Mesendoderm (in vitro differentiated cells): ENCODE measurements around the gene AMIGO2.

Source experiments
- DNase-seq: peaks from one replicate; pipeline ENCODE4 v3.0.0; 2013
- H2AK5ac ChIP-seq: 2 replicates; pipeline ENCODE4 v1.6.1; 2013; ENCODE audit warnings: low read length, inconsistent platforms
- H2BK120ac ChIP-seq: 2 replicates; pipeline ENCODE4 v1.6.1; 2013; ENCODE audit warnings: low read depth, mild to moderate bottlenecking, low read length, moderate library complexity, mixed read lengths
- H2BK15ac ChIP-seq: replicated peaks from 2 replicates; pipeline ENCODE4 v1.6.1; 2013; ENCODE audit warnings: low read depth, mild to moderate bottlenecking, moderate library complexity
- H2BK5ac ChIP-seq: 2 replicates; pipeline ENCODE4 v1.6.1; 2013; ENCODE audit warnings: low read length, inconsistent platforms
- H3K18ac ChIP-seq: 2 replicates; pipeline ENCODE4 v1.6.1; 2013; ENCODE audit warnings: mild to moderate bottlenecking, low read length, mixed read lengths
- H3K23ac ChIP-seq: one replicate; pipeline ENCODE4 v1.6.1; 2013; ENCODE audit warnings: low read length
- H3K27ac ChIP-seq: 2 replicates; pipeline ENCODE4 v1.5.1; 2013; ENCODE audit warnings: low read depth, mild to moderate bottlenecking, inconsistent platforms, low read length, moderate library complexity
- H3K27me3 ChIP-seq: 2 replicates; pipeline ENCODE4 v1.6.1; 2013; ENCODE audit warnings: low read length, control low read depth, mild to moderate bottlenecking, inconsistent platforms; ENCODE audit not compliant: insufficient read depth, poor library complexity
- H3K36me3 ChIP-seq: 2 replicates; pipeline ENCODE4 v1.6.1; 2013; ENCODE audit warnings: low read length, inconsistent platforms; ENCODE audit not compliant: control insufficient read depth, insufficient read depth
- H3K4ac ChIP-seq: one replicate; pipeline ENCODE4 v1.6.1; 2013; ENCODE audit warnings: low read depth, mild to moderate bottlenecking, low read length, moderate library complexity
- H3K4me1 ChIP-seq: 2 replicates; pipeline ENCODE4 v1.6.1; 2013; ENCODE audit warnings: low read depth, low read length, inconsistent platforms; ENCODE audit not compliant: control insufficient read depth
- H3K4me2 ChIP-seq: 2 replicates; pipeline ENCODE4 v1.6.1; 2013; ENCODE audit warnings: low read length
- H3K4me3 ChIP-seq: 2 replicates; pipeline ENCODE4 v1.5.1; 2013; ENCODE audit warnings: mild to moderate bottlenecking, low read length
- H3K56ac ChIP-seq: one replicate; pipeline ENCODE4 v1.6.1; 2013; ENCODE audit warnings: low read length
- H3K79me1 ChIP-seq: 2 replicates; pipeline ENCODE4 v1.6.1; 2013; ENCODE audit warnings: low read length, inconsistent platforms
- H3K79me2 ChIP-seq: 2 replicates; pipeline ENCODE4 v1.6.1; 2013; ENCODE audit warnings: mild to moderate bottlenecking, low read length; ENCODE audit not compliant: control insufficient read depth, insufficient read depth
- H3K9ac ChIP-seq: 2 replicates; pipeline ENCODE4 v1.6.1; 2013; ENCODE audit warnings: low read length, inconsistent platforms
- H4K5ac ChIP-seq: one replicate; pipeline ENCODE4 v1.6.1; 2013; ENCODE audit warnings: low read length
- H4K8ac ChIP-seq: one replicate; pipeline ENCODE4 v1.6.1; 2013; ENCODE audit warnings: low read depth, mild to moderate bottlenecking, control low read depth, low read length, moderate library complexity
- WGBS: extraction: QIAGEN DNeasy Blood & Tissue Kit; methylation state at CpG from one replicate; pipeline ENCODE4 v1.1.7; 2013; ENCODE audit warnings: low lambda C conversion rate, missing lambda C conversion rate; ENCODE audit not compliant: insufficient coverage; ENCODE audit errors: extremely low coverage; 5-methylcytosine and 5-hydroxymethylcytosine counted together

The AMIGO2 gene

DNA sequence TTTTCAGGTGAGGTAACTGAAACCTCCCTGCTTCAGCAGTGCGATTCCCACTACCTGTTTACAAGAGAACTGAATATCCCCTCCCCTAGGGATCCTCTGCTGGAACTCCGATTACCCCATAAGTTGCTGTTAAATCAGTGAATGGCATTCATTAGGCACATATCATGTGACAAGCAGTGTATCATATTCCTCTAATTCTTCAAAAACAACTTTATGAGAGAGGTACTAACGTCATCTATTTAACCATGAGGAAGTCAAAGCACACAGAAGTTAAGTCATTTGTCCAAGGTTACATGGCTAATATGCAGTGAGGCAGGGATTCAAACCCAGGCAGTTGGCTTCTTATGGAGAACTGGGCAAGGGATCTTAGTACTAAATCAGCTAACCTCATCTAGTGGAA, 44.3 kb downstream of the AMIGO2 start:
- Histone ChIP-seq H2BK120ac (no peak overlapping the region), H2AK5ac (no peak overlapping the region), H3K27me3 (no peaks in the 10 kb centered on the region), H3K9ac (no peak overlapping the region), H4K8ac (no peak overlapping the region), H3K4me3 (no peak overlapping the region), H3K79me2 (no peaks in the 10 kb centered on the region), H4K5ac (no peak overlapping the region), H3K4me1 (no peaks in the 10 kb centered on the region), H3K4me2 (no peak overlapping the region), H3K18ac (no peak overlapping the region), H3K56ac (no peak overlapping the region), H3K4ac (no peak overlapping the region), H3K27ac (no peak overlapping the region), H2BK5ac (no peak overlapping the region), H2BK15ac (no peak overlapping the region), H3K36me3 (no peaks in the 10 kb centered on the region), H3K23ac (no peak overlapping the region), H3K79me1 (no peaks in the 10 kb centered on the region)
- DNase-seq: no peak
- no CpG with 5 or more reads among the region's 3 CpGs for WGBS

DNA sequence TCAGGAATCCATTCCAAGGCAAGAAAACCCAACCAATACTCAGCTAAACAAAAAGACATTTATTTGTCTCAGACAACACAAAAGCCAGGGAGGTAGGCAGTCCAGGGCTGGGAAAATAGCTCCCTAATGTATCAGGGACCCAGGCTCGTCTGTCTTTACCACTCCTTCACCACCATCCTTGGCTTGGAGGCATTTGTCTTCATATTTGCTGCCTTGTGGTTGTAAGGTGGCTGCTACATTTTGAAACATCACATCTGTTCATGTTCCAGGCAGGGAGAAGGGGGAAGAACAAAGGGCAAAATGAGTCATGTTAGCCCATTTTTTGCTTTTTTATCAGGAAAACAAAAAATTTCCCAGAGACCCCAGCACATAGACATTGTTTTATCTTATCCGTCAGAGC, 45.1 kb downstream of the AMIGO2 start:
- Histone ChIP-seq H2AK5ac (no peak overlapping the region), H3K9ac (no peak overlapping the region), H3K4ac (no peak overlapping the region), H3K79me1 (no peaks in the 10 kb centered on the region), H3K23ac (no peak overlapping the region), H3K4me2 (no peak overlapping the region), H2BK5ac (no peak overlapping the region), H3K27me3 (no peaks in the 10 kb centered on the region), H3K18ac (no peak overlapping the region), H3K4me1 (no peaks in the 10 kb centered on the region), H2BK15ac (no peak overlapping the region), H3K27ac (no peak overlapping the region), H3K4me3 (no peak overlapping the region), H4K5ac (no peak overlapping the region), H3K79me2 (no peaks in the 10 kb centered on the region), H2BK120ac (no peak overlapping the region), H3K56ac (no peak overlapping the region), H3K36me3 (no peaks in the 10 kb centered on the region), H4K8ac (no peak overlapping the region)
- WGBS: no CpG with 5 or more reads among the region's 2 CpGs
- no peak for DNase-seq

DNA sequence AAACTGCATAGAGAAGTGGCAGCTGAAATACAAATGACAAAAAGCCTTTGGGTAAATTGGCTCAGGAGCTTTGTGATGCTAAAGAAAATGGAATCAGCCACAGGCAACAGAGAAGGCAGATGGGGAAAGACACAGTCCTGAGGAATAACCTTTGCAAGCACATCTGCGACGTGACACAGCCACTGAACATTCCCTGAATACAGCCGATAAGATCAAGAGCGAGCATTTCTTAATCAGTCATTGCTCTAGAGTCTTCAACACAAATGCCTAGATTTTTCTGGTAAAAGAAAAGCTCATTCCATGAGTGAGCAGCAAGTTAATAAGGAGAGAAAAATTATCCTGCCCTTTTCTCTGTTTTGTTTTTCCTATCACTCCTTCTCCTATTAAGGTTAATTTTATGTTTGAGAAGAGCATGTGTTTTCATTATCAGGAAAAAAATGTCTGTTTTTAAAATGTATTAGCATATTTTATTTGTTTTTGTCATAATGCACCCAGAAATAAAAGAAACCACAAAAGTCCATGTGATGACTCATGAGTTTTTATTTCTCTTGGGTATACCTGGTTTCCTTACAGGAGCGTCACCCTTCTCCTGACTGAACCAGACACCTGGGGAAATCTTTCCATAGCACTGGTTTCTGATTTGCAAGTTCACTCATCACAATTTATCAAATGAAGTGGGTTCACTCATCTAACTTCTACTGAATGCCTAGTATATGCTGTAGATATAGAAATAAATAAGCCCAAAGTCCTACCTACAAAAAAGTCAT, 45.8 kb downstream of the AMIGO2 start:
- no CpG with 5 or more reads among the region's 5 CpGs for WGBS

DNA sequence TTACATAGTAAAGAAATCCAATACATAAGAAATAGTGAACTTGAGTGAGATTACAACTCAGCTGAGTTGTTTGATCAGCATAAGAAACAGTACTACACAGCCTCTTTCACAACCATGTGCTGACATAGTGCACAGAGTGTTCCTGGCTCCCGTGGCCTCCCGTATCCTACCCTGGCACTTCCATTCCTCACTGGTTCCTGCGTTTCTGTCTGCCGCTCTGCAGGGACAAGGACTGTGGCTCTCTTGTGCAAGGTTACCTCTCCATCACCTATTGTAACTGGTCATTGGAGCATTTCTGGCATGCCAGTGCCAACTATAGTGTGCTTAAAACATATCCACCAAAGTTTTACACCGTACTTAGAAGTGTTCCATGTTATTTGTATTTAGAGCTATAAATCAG, 46.7 kb downstream of the AMIGO2 start:
- H3K4me2 ChIP-seq: no peak overlapping the region
- no peak overlapping the region for H2BK120ac ChIP-seq
- H3K27me3 ChIP-seq: no peaks in the 10 kb centered on the region
- H3K18ac ChIP-seq: no peak overlapping the region
- no peak for DNase-seq
- no peaks in the 10 kb centered on the region for H3K79me1 ChIP-seq
- no peak overlapping the region for H2BK15ac ChIP-seq
- H3K27ac ChIP-seq: no peak overlapping the region
- H3K23ac ChIP-seq: no peak overlapping the region
- no peak overlapping the region for H3K56ac ChIP-seq
- H4K8ac ChIP-seq: no peak overlapping the region
- no peaks in the 10 kb centered on the region for H3K36me3 ChIP-seq
- H3K9ac ChIP-seq: no peak overlapping the region
- no peak overlapping the region for H2AK5ac ChIP-seq
- no peak overlapping the region for H3K4me3 ChIP-seq
- H3K79me2 ChIP-seq: no peaks in the 10 kb centered on the region
- no peak overlapping the region for H2BK5ac ChIP-seq
- H3K4me1 ChIP-seq: no peaks in the 10 kb centered on the region
- no CpG with 5 or more reads among the region's 5 CpGs for WGBS
- H3K4ac ChIP-seq: no peak overlapping the region
- no peak overlapping the region for H4K5ac ChIP-seq

More for the DNA sequence above, 45.8 kb downstream of the AMIGO2 start:
- Histone ChIP-seq H3K79me2 (no peaks in the 10 kb centered on the region), H2BK15ac (no peak overlapping the region), H4K5ac (no peak overlapping the region), H3K4ac (peak overlapping the region; percentile 55), H2BK5ac (no peak overlapping the region), H3K36me3 (no peaks in the 10 kb centered on the region), H3K18ac (peak overlapping the region; percentile 39), H3K23ac (no peak overlapping the region), H3K4me2 (no peak overlapping the region), H3K4me3 (no peak overlapping the region), H3K56ac (peak overlapping the region; percentile 59), H3K27ac (no peak overlapping the region), H3K4me1 (no peaks in the 10 kb centered on the region), H3K9ac (no peak overlapping the region), H4K8ac (no peak overlapping the region), H3K27me3 (no peaks in the 10 kb centered on the region), H3K79me1 (no peaks in the 10 kb centered on the region), H2BK120ac (no peak overlapping the region), H2AK5ac (no peak overlapping the region)
- DNase-seq: no peak

DNA sequence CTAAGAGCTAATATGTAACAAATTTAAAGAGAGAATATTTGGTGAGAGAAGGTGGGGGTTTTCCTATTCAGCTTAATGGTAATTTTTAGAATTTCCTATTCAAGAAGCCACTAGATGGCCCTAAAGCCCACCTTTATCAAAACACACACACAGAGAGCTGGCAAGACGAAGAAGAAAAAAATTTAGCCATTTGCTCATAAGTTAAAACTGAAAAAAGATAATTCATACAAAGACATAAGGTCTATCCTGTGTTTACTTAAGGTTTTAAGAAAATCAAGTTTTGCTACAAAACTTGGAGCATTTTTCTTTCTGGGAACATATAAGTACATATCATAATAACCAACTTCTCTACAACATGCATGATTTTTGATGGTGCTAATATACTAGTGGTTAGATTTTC, 47.1 kb downstream of the AMIGO2 start:
- Histone ChIP-seq H3K56ac (no peak overlapping the region), H3K79me1 (no peaks in the 10 kb centered on the region), H3K79me2 (no peaks in the 10 kb centered on the region), H3K4me3 (no peak overlapping the region), H2BK120ac (no peak overlapping the region), H3K4ac (no peak overlapping the region), H4K8ac (no peak overlapping the region), H3K27ac (no peak overlapping the region), H2BK15ac (no peak overlapping the region), H3K18ac (no peak overlapping the region), H3K27me3 (no peaks in the 10 kb centered on the region), H2BK5ac (no peak overlapping the region), H4K5ac (no peak overlapping the region), H3K4me1 (no peaks in the 10 kb centered on the region), H3K36me3 (no peaks in the 10 kb centered on the region), H2AK5ac (no peak overlapping the region), H3K9ac (no peak overlapping the region), H3K23ac (no peak overlapping the region), H3K4me2 (no peak overlapping the region)
- peak; percentile 68 for DNase-seq
- no CpG with 5 or more reads among the region's 1 CpG for WGBS

DNA sequence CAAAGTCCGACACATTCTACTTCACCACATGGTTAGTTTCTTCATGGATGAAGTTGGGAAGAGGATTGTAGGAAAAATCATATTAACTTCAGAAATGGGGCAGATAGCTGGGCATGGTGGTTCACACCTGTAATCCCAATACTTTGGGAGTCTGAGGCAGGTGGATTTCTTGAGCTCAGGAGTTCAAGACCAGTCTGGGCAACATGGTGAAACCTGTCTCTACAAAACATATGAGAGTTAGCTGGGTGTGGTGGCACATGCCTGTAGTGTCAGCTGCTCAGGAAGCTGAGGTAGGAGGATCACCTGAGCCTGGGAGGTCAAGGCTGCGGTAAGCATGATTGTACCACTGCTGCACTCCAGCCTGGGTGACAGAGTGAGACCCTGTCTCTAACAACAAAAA, 49.9 kb downstream of the AMIGO2 start:
- Histone ChIP-seq H3K4me1 (no peaks in the 10 kb centered on the region), H3K4me3 (no peak overlapping the region), H3K18ac (no peak overlapping the region), H3K4ac (no peak overlapping the region), H3K4me2 (no peak overlapping the region), H3K27ac (no peak overlapping the region), H4K8ac (no peak overlapping the region), H3K9ac (no peak overlapping the region), H3K79me1 (no peaks in the 10 kb centered on the region), H4K5ac (no peak overlapping the region), H3K79me2 (no peaks in the 10 kb centered on the region), H2BK5ac (no peak overlapping the region), H3K23ac (no peak overlapping the region), H3K56ac (no peak overlapping the region), H2BK120ac (no peak overlapping the region), H3K27me3 (no peaks in the 10 kb centered on the region), H3K36me3 (no peaks in the 10 kb centered on the region), H2BK15ac (no peak overlapping the region), H2AK5ac (no peak overlapping the region)
- DNase-seq: no peak
- no CpG with 5 or more reads among the region's 2 CpGs for WGBS
